ENCODE measurements around the gene OPCML. TPM values are rescaled to one million over a fixed set of nuclear protein-coding genes. Genes with fewer than 3 reads are reported as not detected.

The OPCML gene
- total RNA-seq, 4 donors from 2014 or later = 0.15 TPM; not detected in 3

DNA sequence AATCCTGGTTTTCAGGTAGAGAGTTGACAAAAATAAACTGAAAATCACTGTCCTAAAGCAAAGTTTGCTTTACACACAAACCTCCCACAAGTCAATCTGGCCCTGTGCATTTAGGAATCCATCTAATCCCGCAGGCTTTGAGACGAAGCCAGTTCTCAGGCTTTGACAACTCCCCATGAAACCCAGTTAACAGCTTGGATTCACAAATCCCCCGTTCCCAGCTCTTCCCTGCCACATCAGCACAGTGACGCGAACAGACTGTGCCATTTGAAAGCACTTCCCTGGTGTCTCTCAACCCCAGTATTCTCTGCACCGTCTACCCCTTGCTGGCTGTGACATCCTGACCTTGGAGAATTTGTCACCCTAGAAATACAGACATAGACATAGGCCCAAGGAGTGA, 117.8 kb downstream of the OPCML start:
- WGBS = 67% methylated on average over 6 of the region's 6 CpGs
- no peak for DNase-seq (ENCODE audit: low spot score in 2 of 2)
- H3K27me3 ChIP-seq = no peaks in the 10 kb centered on the region
- no peak overlapping the region for H3K27ac ChIP-seq
- no peaks in the 10 kb centered on the region for H3K4me1 ChIP-seq
- no peaks in the 10 kb centered on the region for H3K9me3 ChIP-seq
- TF ChIP-seq, protein P1, sequence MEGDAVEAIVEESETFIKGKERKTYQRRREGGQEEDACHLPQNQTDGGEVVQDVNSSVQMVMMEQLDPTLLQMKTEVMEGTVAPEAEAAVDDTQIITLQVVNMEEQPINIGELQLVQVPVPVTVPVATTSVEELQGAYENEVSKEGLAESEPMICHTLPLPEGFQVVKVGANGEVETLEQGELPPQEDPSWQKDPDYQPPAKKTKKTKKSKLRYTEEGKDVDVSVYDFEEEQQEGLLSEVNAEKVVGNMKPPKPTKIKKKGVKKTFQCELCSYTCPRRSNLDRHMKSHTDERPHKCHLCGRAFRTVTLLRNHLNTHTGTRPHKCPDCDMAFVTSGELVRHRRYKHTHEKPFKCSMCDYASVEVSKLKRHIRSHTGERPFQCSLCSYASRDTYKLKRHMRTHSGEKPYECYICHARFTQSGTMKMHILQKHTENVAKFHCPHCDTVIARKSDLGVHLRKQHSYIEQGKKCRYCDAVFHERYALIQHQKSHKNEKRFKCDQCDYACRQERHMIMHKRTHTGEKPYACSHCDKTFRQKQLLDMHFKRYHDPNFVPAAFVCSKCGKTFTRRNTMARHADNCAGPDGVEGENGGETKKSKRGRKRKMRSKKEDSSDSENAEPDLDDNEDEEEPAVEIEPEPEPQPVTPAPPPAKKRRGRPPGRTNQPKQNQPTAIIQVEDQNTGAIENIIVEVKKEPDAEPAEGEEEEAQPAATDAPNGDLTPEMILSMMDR (IDR thresholded peaks at IDR 0.05) = no peak
- TF ChIP-seq POLR2A (IDR thresholded peaks at IDR 0.05) (no peak), POLR2AphosphoS5 (IDR thresholded peaks at IDR 0.05) (no peak), EP300 (IDR thresholded peaks at IDR 0.05) (no peak)
- no peak overlapping the region for H3K4me3 ChIP-seq
- H3K36me3 ChIP-seq = no peaks in the 10 kb centered on the region

- H3K27me3 ChIP-seq = no peaks in the 10 kb centered on the region
- TF ChIP-seq POLR2A (IDR thresholded peaks at IDR 0.05) = no peak
- TF ChIP-seq EP300 (IDR thresholded peaks at IDR 0.05) = no peak
- TF ChIP-seq, protein P1 (IDR thresholded peaks at IDR 0.05) = no peak
- H3K27ac ChIP-seq = no peak overlapping the region
- DNase-seq (ENCODE audit: low spot score in 2 of 2) = no peak
- no peaks in the 10 kb centered on the region for H3K9me3 ChIP-seq
- H3K36me3 ChIP-seq = no peaks in the 10 kb centered on the region
- H3K4me1 ChIP-seq = no peaks in the 10 kb centered on the region
- H3K4me3 ChIP-seq = no peak overlapping the region
- WGBS = 58% methylated on average over 3 of the region's 3 CpGs
Measured at GRCh38 chr11:133413703-133414102, 118.6 kb downstream of the OPCML start.

DNA sequence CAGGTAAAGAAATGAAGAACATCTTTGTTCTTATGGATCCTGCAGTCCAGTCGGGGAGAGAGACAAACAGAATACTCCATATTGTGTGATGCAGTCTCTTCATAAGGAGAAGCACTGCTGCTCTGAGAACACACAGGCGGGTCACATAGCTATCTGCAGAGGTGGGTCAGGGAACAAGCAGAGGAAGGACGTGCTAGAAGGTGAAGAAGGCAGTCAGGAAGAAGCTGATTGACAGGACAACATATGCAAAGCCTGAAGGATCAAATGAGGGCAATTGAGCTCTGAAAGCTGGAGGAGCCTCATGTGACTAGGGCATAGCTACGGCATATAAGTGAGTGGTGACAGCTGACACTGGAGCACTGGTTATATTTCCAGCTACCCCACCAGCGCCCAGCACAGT, 122.5 kb downstream of the OPCML start:
- no peaks in the 10 kb centered on the region for H3K36me3 ChIP-seq
- DNase-seq (ENCODE audit: low spot score in 2 of 2) = no peak
- TF ChIP-seq EP300 (IDR thresholded peaks at IDR 0.05) (no peak), POLR2AphosphoS5 (IDR thresholded peaks at IDR 0.05) (no peak)
- no peak overlapping the region for H3K27ac ChIP-seq
- H3K27me3 ChIP-seq = no peaks in the 10 kb centered on the region
- H3K9me3 ChIP-seq = no peaks in the 10 kb centered on the region
- H3K4me3 ChIP-seq = no peak overlapping the region
- no peaks in the 10 kb centered on the region for H3K4me1 ChIP-seq
- WGBS = 77% methylated on average over 5 of the region's 5 CpGs

- WGBS = 80% methylated on average over 9 of the region's 9 CpGs
- Histone ChIP-seq H3K9me3 (no peaks in the 10 kb centered on the region), H3K27ac (no peak overlapping the region), H3K4me1 (no peaks in the 10 kb centered on the region), H3K4me3 (no peak overlapping the region), H3K36me3 (no peaks in the 10 kb centered on the region), H3K27me3 (no peaks in the 10 kb centered on the region)
- DNase-seq (ENCODE audit: low spot score in 2 of 2) = no peak
- TF ChIP-seq POLR2A (IDR thresholded peaks at IDR 0.05) (no peak), POLR2AphosphoS5 (IDR thresholded peaks at IDR 0.05) (no peak), EP300 (IDR thresholded peaks at IDR 0.05) (no peak)
- TF ChIP-seq, protein P1 (IDR thresholded peaks at IDR 0.05) = no peak
Measured at GRCh38 chr11:133408936-133409335, 123.4 kb downstream of the OPCML start.

GRCh38 chr11:133408402-133408801, 123.9 kb downstream of the OPCML start:
- no peaks in the 10 kb centered on the region for H3K36me3 ChIP-seq
- H3K4me3 ChIP-seq = no peak overlapping the region
- TF ChIP-seq POLR2AphosphoS5 (IDR thresholded peaks at IDR 0.05) = no peak
- TF ChIP-seq, protein P1 (IDR thresholded peaks at IDR 0.05) = no peak
- TF ChIP-seq POLR2A (IDR thresholded peaks at IDR 0.05) = no peak
- no peak for TF ChIP-seq EP300 (IDR thresholded peaks at IDR 0.05)
- no peak overlapping the region for H3K27ac ChIP-seq
- DNase-seq (ENCODE audit: low spot score in 2 of 2) = no peak
- H3K9me3 ChIP-seq = no peaks in the 10 kb centered on the region
- H3K4me1 ChIP-seq = no peaks in the 10 kb centered on the region
- 86% methylated on average over 3 of the region's 3 CpGs for WGBS
- H3K27me3 ChIP-seq = no peaks in the 10 kb centered on the region

DNA sequence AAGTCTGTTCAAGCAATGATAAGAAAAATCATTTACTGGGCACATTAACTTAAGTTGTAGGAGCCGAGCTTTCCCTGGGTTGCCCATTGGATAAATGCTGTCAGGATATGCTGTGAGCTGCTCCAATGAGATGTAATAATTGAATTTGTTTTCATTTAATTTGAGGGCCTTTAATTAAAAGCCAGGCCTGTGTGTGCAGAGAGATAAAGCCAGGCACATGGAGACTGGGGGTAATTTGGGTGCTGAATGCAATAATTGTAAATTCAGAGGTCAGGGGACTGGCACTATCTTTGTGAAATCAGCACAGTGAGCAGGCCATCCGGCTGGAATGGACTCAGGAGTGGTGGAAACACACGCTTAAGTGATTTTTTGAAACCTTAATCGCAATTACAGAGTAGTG, 125.8 kb downstream of the OPCML start:
- Histone ChIP-seq H3K36me3 (no peaks in the 10 kb centered on the region), H3K9me3 (no peaks in the 10 kb centered on the region), H3K27ac (no peak overlapping the region), H3K4me1 (no peaks in the 10 kb centered on the region), H3K27me3 (no peaks in the 10 kb centered on the region), H3K4me3 (no peak overlapping the region)
- no peak for DNase-seq (ENCODE audit: low spot score in 2 of 2)
- 74% methylated on average over 4 of the region's 4 CpGs for WGBS
- no peak for TF ChIP-seq EP300 (IDR thresholded peaks at IDR 0.05)
- TF ChIP-seq, protein P1 (IDR thresholded peaks at IDR 0.05) = no peak
- TF ChIP-seq POLR2AphosphoS5 (IDR thresholded peaks at IDR 0.05) = no peak
- TF ChIP-seq POLR2A (IDR thresholded peaks at IDR 0.05) = no peak

Data from suprapubic skin (tissue), 4 donors.